Fibroblast of peridontal ligament (primary cell): ENCODE data around the gene KBTBD12.

ENCODE experiments used
- DNase-seq: peaks from one replicate; pipeline ENCODE4 v3.0.0-alpha.2; 2010; ENCODE audit errors: extremely low read depth

The KBTBD12 gene

DNA sequence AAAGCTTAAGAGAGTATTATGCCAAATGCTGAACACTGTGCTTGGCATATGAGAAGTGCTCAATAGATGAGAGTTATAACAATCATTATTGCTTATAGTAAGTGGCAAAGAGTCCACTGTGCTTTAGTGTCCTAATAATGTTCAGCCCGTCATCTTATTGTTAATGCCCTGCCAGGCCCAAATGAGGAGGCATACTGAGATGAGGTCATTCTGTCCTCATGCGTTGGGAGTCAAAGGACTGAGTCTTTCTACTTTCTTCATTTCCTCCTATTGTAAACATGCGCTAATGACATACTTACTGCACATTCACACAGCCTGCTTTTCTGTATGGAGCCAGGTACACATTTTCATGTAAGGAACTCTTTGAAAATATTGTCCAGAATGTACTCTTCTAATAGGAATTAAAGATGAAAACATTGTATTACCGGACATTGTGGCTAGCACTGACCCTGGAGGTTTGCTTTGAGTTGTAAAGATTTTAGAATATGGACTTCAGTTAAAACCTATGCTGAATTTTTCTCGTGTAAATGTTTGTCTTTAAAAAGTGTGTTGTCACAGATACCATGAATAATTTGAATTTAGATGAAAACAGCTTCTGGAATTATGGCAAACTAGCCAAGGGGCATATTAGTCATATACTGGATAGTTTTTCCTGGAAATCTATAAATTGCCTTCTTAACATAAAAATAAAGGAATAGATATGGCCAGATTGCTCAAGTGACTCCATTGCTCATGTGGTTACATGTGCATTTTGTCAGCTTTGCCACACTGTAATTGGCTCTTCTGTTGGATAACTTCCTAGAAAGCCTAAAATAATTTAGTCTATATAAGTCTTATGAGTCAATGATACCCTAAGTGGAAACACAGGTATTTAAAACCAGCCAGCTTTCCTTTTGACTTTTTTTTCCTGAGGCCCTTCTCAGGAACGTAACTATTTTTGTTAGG, 38.3 kb downstream of the KBTBD12 start:
- peak; percentile 54 for DNase-seq

DNA sequence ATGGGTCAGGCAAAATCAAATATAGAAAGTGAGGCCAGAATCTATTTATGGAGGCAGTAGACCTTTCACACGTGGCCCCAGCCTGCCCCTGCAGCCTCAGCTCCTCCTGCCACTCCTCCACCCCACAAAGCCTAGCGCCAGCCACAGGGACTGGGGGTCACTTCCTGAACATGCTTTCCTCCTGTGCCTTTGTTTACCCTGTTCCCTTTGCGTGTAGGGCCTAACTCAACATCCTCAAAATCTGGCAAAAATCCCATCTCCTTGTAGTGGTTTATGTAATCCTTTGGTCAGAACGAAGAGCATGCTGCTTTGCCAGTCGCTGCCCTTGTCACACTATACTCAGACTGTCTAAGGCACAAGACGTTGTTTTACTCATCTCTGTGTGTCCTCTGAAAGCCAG, 39.6 kb downstream of the KBTBD12 start:
- DNase-seq = no peak

DNA sequence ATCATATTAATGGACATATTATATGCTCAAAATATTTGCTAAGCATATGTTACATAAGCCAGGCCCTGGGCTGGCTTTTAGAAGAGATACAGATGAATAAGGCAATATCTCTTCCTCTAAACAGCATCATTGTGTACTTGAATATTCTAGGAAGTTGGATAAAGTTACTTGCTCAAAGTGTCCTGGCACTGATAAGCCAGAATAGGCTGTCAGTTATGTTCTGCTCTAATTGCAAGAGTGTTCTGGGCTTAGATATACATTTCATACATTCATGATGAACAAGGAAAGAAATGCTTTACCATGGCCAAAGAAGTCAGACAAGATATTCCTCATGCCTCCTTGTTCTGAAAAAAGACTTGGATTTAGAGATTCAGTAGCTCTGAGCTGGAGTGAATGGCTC, 40.7 kb downstream of the KBTBD12 start:
- DNase-seq = no peak

DNA sequence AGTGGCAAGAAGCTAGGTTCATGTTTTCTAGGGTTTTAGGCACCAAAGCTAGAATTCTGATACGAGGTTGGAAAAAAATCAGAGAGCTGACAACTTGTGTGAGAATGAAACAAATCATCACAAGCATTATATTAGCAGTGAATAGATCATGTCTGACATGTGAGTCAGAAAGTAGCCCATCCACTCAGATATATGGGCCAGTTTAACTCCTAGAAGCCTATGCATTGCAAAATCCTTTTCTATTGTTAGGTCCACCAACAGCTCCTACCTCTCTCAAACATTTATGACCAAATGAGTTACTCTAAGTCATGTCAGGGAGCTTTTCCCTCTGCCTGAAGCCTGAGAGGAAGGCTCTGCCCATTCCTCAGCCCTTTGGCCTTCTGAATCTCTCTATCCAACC, 44.0 kb downstream of the KBTBD12 start:
- no peak for DNase-seq

DNA sequence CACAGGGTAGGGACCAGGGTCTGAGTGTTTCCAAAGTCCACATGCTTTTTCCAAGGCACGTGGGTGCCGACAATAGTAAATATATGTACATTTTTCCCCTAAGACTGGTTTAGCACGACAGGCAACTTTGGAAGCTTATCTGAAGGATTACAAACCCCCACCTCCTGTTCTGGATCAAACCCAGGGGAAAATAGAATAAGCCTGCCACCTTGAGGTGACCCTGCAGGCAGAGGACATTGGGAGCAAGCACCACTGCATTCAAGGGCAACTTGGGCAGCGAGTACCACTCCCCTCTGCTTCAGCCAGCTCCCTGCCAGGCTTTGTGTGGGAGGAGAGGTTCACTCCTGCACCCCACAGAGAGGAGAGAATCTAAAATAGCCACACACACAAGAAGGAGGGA, 44.8 kb downstream of the KBTBD12 start:
- peak; percentile 18 for DNase-seq

DNA sequence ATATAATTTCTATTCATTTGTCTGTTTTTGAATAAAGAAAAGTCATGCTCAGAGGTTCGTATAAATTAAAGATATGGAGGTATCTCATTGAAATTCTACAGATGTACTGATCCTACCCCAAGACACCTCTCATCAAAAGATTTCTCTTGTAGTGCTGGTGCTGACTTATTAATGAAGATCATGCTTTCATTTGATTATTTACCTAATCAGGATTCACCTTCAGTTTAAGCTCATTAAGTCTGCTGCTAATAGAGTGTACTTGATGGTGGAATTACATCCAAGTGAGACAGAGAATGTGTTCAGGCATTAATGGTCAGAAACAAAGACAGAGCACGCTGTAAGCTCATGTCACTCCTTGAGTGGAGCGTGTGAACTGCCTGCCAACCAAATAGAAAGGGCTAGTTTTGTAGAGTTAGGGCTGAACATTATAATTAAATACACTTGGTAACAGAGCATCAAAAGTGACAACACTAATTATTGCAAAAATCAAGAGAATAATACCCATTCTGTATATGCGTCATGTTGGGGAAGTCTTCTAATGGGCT, 45.5 kb downstream of the KBTBD12 start:
- DNase-seq = no peak

DNA sequence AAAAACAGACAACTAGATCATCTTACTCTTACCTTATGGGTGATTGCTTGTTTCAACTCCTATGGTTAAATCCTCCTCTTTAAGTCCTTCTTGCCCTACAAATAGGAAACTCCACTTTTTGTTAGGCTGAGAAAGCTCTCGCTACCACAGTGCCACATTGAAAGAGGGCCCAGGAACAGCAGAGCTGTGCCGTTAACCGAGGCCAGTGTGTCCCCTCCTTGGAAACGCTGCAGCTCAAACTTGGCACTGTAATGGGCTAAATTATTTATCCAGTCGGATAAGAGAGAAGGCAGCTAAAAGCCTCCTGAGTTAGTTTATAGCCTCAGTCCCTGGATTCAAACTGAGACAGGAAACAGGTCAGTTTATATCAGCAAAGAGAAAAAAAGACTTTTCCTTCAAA, 46.1 kb downstream of the KBTBD12 start:
- DNase-seq = no peak

DNA sequence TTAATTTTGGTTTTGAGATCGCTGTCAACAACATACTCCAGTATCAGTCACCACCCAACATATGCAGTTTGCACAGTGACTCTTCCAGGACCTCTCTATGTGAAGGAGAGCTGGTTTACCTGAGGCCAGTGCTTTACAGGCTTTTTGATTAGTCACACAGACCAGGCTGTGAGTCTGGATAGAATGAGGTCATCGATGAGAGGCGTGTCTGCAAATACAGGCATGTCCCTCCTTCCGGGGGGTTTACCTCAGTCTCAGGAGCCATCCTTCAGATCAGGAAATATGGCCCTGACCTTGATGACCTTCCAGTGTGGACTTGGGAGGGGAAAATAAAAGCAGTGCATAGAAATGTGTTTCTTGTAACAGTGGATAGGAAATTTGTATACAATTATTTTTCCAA, 46.9 kb downstream of the KBTBD12 start:
- no peak for DNase-seq

DNA sequence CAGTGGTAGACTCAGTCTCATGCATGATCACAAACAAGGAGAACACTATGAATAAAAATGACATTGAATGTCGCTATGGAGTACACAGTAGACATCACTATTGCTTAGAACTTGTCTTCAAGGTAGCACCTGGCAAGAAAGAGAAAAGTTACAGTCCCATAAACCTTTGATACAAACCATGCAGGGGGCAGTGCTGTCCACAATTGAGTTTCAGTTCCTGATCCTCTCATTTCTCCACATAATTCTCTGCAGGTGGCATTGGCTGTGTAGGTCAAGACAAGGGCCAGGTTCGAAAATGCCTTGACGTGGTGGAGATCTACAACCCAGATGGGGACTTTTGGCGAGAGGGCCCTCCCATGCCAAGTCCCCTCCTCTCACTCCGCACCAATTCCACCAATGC, 47.9 kb downstream of the KBTBD12 start:
- no peak for DNase-seq

DNA sequence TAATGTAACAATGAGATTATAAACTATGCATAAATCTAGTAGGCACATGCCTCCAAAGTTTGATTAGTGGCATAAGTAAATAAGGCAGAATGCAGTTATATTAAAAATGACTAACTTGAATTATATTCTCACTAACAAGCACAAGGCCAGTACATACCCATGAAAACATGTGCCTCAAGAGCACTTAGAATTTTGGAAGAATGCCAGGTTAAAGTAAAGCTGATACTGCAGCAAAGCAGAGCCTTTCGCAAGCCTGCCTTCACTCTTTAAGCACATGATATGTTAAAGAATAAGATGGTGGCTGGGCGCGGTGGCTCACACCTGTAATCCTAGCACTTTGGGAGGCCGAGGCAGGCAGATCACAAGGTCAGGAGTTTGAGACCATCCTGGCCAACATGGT, 49.0 kb downstream of the KBTBD12 start:
- DNase-seq = peak; percentile 11

DNA sequence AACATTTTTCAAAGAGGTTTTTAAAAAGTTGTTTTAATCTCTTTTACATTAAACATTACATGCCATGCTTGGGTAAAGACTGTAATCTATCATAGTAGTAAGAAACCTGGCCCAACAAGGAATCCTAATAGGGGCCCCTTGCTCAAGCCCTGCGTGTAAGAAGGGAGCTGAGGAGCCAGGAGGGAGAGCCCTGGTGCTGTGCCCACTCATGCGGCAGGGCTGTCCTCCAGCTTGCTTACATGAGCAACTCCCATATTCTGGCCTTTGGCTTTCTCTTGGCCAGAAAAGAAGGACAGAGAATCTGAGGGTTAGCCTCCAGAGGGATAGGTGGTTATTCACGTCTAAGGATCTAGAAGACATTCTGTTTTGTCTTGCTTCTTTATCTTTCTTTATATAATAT, 49.8 kb downstream of the KBTBD12 start:
- DNase-seq = no peak

DNA sequence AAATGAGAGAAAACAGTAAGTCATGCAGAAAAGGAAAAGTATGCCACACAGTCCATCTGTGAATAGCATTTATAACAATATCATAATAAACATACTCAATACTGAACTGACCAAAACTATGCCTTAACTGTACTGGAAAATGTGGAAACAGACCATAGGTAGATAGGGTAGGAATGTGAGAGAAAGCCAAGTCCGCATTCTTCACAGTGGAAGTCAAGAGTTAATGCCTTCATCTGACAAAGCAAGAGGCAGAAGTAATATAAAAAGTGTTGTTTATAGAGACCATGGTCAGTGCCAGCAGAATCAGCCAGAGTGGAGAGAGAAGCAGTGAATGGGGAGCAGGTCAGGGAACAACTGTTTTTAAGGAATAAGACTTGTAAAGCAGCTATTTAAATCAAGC, 52.3 kb downstream of the KBTBD12 start:
- peak; percentile 3 for DNase-seq

DNA sequence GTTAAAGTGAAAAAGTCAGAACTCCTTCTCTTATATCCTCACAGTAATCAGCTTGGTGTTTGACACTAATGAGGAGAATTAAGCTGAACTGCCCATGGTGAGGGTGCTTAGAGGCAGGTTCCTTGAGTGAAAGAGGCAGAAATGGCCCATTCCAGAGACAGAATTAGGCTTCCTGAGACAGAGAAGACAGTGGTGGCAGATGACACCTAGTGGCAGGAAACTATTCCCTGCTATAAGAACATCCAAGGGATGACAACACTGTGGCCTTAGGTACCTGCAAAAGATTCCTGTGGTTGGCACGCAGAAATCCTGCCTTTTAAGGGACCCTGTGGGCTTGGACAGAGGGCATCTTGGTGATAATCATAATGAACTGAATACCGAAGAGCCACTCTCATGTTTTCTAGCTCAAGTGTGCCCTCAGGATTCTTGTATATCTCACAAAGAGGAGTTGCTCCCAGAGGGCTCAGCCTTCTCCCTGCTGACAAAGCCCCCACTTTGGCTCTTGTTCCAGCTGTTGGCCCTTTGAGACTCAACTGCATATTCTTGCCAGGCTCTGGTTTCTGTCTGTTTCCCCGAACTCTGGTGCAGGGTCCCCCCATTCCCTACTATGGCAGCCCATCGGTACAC, 56.0 kb downstream of the KBTBD12 start:
- DNase-seq = peak; percentile 67

DNA sequence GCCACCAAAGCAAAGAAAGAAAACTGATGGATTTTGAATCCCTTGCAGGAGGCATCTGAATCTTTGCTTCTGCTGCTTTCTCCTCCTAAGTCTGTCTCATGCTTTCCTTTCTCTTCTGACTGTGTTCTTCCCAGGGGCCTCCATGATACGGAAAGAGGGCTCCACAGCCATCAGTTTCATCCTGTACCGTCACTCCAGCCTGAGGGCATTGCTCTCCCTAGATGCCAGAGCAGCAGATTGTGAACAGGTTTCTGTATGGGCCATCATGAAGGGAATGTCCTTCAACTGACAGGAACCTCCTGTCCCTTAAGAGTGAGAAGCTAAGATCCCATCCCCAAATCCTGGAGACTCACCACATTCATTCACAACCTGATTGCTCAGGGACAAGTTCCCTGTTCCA, 59.2 kb downstream of the KBTBD12 start:
- DNase-seq = no peak

DNA sequence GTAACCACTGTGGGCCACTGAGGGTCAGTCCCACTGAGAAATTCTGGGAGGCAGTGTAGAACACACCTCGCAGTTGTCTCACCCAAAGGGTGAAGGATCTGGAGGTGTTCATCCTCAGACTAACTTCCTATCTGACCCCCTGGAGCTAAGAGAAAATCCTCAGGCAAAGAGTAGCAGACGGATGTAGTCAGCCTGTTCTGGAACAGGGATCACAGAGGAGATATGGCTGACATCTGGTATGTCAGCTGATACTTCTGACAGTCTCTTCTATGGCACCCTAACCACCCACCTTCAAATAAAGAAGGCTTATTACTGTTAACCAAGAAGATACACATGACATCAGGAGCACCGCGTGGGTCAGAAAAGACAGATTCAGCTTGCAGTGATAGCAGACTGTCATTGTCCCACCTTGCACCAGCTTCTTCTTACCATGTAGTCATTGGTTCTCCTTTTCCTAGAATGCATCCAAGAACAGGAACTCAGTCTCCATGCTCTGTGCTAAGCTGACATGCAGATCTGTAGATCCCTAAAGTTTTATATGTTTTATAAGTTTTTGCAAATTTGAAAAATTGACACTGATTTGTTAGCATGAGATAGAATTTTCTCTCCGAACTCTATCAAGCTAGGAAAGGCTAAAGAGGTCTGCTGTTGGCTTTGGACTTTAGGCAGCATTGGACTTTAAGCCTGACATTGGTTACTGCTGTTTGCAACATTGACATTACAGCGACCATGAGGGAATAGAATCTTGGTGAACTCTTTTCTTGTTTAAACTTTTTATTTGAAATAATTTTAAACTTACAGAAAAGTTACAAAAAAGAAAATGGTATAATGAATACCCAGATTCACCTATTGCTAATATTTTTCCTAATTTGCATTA, 60.4 kb downstream of the KBTBD12 start:
- DNase-seq = no peak

DNA sequence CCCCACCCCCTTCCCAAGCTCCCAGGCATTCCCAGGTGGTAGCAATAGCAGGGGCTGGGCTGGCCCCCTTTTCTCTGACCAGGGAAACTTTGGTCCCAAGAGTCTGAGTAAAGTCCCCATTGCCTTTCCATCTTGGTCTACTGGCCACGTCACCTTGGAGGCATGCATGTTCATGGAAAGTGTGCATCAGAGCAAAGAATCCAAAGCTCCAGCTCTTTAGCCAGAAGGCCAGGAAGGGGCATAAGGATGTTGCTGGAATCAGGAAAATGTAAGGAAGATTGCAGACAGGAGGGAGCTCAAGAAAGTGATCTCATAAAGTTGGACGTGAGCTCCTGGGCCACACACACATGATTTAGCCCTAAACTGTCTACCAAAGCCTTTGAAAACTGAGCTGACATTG, 63.6 kb downstream of the KBTBD12 start:
- peak; percentile 8 for DNase-seq

DNA sequence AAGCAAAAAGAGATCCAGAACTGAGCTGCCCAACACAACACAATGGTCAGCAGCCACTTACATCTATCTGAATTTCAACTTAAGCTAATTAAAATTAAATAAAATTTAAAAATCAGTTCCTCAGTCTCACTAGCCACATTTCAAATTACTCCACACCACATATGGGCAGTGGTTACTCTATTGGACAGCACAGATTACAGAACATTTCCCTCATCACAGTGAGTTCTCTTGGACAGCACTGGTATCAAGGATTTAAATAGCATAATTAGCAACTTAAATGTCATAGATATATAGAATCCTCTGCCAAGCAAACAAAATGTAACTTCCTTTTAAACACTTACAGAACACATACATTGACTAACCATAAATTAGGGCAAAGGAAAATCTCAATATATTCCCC, 64.4 kb downstream of the KBTBD12 start:
- no peak for DNase-seq

DNA sequence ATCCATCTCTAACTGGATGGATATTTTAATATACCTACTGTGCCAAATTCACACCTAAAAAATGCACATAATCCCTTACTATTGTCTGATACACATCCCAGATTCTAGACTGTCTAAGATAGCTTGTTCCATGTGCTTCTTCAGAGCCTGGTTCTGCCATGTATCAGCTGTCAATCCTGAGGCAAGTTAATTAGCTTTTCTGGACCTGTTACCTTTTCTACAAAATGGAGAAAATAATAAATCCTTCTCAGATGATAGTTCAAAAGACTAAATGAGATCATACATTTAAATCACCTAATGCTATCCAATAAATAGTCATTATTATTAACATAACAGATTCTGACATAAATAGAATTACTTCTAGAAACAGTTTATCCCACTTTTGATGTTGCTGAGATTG, 66.1 kb downstream of the KBTBD12 start:
- DNase-seq = no peak

DNA sequence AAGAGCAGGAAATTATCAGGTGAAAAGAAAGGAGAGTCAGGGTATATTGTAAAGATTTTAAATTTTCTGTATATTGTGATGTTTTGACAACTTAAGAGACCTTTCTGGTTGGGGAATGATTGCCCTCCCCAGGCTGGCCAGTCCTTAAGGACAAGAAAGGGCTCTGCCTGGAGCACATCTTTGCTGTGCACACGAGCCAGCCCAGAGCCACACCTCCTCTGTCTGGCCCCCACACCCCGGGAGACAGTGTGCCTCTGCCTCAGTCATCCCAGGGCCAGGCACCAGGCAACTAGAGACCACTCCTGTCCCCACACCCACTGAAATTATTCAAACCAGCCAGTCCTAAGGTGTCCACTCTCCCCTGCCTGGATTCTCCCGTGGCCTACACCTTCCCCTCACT, 67.1 kb downstream of the KBTBD12 start:
- DNase-seq = no peak

DNA sequence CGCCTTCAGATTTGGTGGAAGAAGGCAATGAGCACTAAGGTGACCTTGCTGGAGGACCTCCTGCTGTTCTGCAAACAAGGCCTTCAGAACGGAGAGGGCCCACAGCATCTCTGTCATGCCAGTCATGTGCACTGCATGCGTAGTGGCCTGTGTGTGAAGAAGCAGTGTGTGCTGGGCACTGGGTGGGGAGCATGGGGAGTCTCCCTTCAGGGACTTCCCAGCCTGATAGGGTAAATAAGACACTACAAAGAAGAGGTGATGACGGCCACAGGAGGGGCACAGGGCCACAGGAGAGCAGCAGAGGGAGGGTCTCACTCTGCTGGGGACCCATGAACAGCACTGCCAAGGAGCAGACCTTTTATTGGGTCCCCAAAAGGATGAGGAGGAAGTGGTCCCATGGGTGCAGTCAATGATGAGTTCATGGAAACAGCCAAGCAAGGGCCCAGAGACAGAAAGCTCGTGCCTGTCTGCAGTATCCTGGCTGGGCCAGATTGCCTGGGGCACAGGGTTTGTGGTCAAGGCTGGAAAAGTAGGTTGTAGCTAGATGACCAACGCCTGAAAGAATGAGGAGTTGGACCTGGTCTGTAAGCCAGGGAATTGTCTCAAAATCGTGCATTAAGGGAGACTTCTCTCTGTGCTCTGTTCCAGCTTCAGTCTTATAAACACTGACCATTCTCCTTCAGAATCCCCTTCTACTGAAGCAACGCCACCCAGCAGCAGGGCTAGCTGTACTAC, 69.4 kb downstream of the KBTBD12 start:
- DNase-seq = peak; percentile 15

DNA sequence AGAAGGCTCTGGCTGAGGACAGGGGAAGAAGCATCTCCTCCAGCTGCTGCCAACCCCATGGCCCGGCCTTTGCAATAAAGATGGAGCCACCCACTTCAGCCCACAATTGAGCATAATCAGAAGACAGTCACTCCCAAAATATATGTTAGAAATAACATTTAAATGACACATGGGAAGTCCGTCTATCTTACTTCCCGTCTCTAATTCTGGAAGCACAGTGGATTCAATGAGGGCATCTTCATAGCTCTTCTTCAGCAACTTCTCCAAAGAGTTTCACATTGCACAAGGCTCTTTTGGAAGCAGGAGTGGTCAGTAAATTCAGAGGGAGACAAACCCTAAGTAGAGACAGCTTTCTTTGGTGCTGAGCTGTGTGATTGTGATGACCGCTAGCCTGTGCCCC, 70.2 kb downstream of the KBTBD12 start:
- DNase-seq = no peak
